ENCODE data around the gene CACNB4. TPM values are rescaled to one million over a fixed set of nuclear protein-coding genes. Genes with fewer than 3 reads are reported as not detected.
"Not testable (repeated sequence)": the region's sequence is repeated elsewhere in the genome, so short reads cannot be mapped to it uniquely, and the experiment has no call there.

CACNB4 gene
- total RNA-seq, 1 experiment from 2014 or later: 0.79 TPM

DNA sequence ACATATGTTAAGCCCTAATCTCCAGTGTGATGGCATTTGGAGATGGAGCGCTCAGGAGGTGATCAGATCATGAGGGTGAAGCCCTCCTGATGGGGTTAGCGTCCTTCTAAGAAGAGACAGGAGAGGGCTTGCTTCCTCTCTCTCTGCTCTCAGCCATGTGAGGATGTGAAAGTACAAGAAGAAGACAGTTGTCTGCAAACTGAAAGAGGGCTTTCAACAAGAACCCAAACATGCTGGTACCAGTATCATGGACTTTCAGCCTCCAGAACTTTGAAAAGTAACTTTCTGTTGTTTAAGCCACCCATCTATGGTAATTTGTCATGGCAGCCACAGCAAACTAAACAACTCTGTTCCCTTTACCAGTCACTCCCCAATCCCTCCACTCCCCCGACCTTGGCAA, 47.4 kb downstream of the CACNB4 start:
- DNase-seq (ENCODE audit: low spot score): no peak

DNA sequence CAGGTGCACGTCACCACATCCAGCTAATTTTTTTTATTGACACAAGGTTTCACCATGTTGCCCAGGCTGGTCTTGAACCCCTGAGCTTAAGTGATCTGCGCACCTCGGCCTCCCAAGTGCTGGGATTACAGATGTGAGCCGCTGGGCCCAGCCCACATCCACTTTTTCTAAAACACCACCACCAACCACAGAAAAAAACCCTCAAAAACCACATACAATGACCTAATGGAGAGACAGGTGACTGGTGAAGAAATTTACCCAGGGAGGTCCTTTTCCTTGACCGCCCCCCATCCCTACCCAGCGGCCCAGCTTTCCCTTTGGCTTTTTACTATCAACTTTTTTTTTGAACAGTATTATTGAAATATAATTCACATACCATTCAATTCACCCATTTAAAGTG, 47.9 kb downstream of the CACNB4 start:
- no peak for DNase-seq (ENCODE audit: low spot score)

DNA sequence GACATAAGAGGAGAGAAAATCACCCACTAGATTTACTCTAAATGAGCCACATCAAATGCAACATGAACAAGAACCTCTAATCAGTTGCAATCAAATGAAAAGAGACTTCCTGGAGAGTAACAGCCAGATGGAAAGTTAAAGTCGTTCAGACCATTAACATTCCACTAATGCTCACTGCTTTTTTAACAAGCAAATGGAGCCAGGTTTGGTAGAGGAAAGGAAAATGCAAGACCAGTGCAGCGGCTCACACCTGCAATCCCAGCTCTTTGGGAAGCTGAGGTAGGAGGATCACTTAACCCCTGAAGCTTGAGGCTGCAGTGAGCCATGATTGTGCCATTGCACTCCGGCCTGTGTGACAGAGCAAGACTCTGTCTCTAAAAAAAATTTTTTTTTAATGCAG, 48.5 kb downstream of the CACNB4 start:
- no peak for DNase-seq (ENCODE audit: low spot score)

DNA sequence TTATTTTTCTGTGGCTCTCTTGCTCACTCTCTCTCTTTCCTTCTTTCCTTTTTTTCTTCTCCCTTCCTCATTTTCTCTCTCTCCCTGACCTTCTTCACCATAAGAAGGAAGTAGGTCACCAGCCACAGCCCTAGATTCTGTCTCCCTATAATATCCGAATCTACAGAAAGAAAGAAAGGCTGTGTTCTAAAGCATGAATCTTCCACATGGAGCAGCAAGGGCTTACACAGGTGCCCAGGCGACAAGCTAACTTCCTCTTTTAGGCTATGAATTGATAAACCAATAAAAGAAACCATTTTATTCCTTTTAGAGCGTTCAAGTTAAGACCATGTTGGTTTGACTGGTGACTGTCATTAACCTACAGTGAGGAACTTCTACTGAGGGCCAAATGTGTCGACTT, 49.3 kb downstream of the CACNB4 start:
- DNase-seq (ENCODE audit: low spot score): no peak

DNA sequence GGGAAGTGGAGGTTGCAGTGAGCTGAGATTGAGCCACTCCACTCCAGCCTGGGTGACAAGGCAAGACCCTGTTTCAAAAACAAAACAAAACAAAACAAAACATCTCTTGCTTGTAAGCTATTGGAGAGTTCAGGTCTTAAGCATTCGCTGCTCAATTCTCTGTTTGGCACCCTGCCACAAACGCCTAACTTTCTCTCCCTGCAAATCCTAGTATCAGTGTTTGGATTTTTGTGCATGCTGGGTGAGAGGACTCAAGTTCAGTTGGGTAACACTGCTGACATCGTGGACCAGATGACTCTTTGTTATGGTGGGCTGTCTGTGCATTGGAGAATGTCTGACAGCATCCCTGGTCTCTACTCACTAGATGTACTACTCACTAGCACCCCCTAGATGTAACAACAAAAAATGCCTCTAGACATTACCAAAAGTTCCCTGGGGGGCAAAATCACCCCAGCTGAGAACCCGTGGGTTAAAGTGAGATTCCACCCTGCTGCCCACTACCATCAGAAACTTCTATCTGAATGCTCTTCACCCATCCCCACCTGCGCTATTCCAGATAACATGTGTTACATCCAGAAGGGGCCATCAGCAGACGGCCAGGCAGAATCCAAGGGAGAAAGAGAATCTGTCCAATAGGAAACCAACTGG, 50.9 kb downstream of the CACNB4 start:
- DNase-seq (ENCODE audit: low spot score): peak; percentile 19

DNA sequence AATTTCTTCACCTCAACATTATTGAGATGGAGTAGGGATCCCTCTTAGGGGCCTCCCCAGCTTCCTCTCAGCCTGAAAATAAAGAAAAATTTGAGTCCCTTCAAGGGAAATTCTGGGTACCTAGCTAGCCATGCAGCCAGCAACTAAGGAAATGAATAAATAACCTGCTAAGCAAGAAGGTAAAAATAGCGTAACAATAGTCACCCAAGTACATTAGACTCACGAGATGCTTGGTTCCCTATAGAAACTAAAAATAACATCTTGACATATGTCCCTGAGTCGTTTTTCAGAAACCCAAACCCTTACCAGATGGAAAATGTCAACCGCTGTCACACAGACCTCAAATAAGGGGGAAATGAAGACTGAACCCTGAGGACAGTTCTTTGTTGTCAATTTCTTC, 51.9 kb downstream of the CACNB4 start:
- DNase-seq (ENCODE audit: low spot score): no peak

DNA sequence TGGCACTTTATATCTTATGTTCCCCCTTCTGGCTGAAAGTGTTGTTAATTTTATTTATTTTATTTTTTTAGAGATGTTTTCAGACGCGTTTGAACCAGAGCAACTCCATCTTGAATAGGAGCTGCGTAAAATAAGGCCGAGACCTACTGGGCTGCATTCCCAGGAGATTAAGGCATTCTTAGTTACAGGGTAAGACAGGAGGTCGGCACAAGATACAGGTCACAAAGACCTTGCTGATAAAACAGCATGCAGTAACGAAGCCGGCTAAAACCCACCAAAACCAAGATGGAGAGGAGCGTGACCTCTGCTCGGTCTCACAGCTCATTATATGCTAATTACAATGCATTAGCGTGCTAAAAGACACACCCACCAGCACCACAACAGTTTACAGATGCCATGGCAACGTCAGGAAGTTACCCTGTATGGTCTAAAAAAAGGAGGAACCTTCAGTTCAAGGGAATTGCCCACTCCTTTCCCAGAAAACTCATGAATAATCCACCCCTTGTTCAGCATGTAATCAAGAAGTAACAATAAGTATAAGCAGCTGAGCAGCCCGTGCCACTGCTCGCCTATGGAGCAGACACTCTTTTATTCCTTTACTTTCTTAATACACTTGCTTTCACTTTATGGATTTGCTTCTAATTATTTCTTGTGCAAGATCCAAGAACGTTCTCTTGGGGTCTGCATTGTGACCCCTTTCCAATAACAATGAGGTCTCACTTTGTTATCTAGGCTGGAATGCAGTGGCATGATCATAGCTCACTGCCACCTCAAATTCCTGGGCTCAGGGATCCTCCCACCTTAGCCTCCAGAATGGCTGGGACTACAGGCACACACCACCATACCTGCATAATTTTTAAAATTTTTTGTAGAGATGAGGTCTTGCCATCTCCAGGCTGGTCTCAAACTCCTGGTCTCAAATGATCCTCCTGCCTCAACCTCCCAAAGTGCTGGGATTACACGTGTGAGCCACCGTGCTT, 55.9 kb downstream of the CACNB4 start:
- no peak for DNase-seq (ENCODE audit: low spot score)

DNA sequence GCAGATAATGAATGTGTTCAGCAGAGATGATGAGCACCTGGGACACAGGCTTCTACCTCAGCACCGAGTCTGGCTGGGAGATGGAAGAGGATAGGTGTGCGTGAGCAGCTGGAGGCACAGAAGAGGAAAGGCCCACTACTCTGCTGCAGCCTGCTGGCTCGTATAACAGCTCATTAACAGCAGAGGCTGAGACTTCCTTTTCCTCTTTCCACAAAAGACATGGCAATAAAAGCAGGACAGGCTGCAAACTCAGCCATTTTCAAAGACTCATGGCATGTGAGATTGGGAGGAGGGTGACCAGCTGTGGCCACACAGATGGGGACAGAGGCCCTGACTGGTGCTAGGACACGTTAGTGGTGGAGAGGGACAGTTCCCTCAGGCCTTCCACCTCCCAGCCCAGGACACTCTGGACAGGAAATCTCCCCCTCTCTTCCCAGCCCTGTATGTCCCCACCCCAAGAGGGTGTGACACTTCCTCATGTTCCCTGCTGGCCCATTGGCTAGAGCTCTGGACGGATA, 60.3 kb downstream of the CACNB4 start:
- no peak for DNase-seq (ENCODE audit: low spot score)

DNA sequence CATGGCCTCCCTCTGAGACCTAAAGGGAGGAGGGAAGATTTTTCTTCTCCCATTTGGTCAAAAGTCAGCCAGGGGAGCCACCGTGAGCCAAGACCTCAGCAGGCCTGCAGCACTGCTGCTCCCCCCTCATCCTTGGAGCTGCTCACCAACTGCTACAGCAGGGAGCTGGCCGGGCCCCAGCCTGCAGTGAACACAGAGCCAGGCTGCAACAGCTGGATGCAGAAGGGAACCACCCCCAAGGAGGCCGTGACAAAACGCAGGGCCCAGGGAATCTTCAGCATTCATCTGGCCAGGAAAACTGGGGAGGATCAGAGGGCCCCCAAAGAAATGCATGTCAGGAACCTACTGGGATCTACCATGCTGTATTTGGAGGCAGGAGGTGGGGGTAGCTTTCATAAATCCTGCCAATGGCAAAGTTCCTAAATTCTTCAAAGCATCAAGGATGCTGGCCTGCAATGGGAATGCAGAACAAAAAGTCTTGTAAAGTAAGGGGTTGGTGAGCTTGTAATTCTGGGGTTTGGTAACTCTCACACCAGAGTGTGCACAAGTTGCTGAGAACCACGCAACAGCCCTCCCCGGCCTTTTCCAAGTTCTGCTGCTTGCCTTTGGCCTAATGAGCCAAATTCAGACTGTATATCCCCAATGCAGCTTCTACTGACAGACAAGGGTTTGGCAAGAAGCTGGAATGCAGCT, 61.0 kb downstream of the CACNB4 start:
- no peak for DNase-seq (ENCODE audit: low spot score)

DNA sequence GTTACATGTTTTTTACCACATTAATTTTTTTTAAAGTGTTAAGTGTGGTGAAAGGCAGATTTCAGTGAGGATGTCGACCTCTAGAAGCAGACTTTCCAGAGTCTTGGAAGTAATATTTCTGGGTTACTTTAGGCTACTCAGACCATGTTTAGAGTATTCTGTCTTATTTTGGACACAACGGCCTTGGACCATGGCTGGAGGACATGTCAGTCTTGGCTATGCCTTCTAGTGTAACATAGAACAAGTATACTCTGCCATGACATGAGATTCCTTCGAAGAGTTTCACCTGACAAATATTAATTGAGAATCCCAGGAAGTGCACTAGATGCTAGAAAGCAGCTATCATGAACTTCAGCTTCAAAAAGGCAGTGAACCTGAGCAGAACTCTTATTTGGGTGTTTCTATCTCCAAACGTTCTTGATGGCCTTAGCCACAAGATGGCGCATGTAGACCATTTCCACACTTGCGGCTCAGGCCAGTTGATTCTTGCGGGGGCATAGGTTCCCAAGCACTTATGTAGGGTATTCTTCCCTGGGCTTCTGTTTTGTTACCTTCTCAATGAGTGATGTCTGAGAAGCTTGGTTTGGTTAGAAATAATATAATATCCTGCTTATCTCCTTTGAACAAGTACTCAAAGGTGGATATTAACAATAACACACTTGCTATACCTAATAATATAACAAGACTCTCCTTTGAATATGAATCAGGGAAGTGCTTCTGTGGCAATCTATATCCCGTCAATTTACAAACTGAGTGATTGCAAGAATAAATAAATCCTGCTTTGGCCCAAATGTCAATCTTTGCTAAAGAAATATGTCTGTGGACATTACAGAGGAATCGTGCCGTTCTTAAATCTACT, 62.0 kb downstream of the CACNB4 start:
- DNase-seq (ENCODE audit: low spot score): peak; percentile 56

DNA sequence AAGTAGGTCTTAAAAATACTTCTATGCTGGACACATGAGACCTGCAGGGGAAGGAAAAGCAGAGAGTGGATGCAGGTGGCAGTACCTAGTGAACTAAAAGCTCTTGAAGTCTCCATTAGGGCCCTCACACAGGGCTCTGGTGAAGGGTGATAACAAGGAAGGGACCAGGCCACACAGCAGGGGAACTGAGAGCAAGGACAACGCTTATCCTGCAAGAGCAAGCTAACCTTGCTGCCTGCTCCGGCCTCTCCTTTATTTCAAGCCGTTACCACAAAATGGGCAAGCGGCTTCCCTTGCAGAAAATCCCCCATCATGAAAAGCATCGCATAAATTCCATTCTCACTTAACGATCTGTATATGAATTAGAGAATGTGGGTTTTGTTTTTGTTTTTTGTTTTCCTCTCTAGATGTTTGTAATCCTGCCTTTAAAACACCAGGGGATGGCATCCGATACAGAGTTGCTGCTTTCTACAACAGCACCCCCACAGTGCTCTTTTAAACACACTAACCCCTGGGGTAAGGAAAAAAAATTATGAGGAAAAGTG, 64.5 kb downstream of the CACNB4 start:
- no peak for DNase-seq (ENCODE audit: low spot score)

DNA sequence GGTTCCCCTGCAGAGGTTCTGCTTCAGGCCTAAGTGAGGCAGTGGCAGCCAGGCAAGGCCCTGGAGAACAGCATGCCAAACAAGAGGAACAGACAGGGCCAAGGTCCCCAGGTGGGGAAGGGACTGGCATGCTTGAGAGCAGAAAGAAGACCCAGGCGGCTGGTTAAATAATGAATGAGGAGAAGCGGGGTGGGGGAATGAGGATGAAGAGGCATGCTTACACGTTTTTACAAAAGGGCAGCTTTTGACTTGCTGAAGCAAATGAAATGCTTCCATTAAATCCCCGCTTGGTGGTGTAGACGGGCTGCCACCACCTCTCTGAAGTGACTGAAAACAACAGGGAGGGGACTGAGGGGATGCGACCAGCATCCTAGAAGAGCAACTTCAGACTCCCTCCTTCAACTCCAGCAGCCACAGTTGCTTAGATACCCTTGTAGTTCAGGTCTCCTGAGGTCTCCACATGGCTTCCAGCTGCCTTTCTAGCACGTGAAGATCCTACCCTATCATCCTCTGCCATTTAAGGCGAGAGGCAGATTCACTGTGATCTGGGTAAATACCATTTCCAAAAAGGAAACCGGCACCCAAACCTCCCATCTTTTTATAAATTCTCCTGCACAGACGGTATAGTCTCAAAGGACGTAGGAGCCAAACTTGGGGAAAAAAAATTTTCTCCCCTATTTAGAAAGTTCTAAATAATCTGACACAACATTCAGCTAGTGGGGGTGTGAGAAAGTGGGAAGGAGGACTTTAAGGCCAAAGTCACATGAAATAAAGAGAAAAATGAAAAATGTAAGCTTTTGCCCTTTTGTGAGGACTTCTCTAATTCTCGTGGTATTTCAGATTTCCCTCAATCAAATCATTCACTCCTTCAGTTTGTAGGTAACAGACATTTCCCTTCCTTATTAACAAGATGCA, 65.6 kb downstream of the CACNB4 start:
- DNase-seq (ENCODE audit: low spot score): no peak

DNA sequence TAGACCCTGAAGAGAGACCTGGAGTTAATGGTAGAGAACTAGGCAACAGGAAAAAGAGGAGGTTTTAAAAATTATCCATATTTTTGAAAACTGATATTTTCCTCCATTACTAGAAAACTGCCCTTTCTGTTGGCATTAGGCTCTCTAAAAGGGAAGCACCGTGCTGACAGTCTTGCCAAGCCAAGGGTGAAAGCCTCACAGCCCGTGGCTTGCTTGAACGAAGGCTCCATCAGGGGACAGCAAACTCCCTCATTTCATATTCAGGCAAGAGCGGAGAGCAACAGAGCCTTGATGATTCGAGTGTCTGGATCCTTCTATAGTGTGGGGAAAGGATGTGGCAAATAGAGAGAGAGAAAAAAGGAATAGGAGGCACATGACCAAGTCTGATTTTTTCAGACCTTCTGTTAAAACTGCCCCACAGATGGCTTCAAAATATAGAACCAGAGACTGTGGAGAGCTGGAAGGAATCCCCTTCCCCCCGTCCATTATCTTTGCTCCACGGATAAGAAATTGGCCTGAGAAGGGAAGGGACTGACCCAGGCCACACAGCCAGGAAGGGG, 67.0 kb downstream of the CACNB4 start:
- DNase-seq (ENCODE audit: low spot score): no peak

DNA sequence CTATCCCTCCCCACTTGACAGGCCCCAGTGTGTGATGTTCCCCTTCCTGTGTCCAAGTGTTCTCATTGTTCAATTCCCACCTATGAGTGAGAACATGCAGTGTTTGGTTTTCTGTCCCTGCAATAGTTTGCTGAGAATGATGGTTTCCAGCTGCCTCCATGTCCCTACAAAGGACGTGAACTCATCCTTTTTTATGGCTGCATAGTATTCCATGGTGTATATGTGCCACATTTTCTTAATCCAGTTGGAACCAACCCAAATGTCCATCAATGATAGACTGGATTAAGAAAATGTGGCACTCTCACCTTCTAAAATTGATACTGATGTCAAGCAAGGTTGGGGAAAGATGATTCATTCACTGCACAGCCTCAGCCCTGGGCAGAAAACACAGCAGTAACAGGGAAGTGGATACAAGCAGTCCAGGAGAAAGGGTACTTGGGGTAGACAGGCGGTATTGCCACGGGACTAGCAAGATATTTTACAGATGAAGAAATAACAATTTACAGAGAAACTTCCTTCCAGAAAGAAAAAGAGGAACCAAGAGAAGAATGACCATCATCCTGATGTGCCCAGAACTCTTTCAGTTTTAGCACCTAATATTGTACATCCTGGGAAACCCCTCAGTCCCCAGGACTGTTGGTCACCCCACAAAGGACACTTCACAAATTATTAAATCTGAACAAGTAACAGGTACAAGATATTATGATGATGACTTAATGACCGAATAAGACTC, 68.1 kb downstream of the CACNB4 start:
- not testable (repeated sequence) for DNase-seq (ENCODE audit: low spot score)

DNA sequence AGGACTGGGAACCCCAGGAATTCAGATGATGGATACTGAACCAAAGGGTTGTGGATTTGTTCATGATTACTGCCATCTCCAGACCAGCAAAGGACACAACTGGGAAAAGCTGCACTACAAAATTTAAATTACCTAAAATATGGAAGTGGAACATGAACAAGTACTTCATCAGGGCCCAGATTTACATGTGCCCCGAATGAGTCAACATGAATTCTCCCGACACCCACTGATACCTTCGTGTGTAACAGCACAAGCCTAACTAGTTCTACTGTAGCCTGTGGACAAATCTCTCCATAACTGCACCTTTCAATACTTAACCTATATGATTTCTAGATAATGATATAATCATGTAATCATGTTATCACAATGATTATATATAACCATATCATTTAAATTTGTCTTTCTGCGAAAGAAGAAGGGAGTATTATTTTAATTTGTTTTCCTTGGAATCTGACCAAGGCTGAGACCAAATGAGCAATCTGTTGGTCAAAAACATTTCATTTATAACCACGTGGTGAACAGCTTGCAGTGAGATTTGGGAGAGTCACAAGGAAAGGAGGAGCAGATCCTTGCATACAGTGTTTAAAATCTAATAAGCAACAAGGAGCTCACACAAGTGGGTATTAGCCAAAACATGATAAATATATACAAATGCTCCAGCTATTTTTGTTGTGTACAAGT, 70.5 kb downstream of the CACNB4 start:
- no peak for DNase-seq (ENCODE audit: low spot score)

DNA sequence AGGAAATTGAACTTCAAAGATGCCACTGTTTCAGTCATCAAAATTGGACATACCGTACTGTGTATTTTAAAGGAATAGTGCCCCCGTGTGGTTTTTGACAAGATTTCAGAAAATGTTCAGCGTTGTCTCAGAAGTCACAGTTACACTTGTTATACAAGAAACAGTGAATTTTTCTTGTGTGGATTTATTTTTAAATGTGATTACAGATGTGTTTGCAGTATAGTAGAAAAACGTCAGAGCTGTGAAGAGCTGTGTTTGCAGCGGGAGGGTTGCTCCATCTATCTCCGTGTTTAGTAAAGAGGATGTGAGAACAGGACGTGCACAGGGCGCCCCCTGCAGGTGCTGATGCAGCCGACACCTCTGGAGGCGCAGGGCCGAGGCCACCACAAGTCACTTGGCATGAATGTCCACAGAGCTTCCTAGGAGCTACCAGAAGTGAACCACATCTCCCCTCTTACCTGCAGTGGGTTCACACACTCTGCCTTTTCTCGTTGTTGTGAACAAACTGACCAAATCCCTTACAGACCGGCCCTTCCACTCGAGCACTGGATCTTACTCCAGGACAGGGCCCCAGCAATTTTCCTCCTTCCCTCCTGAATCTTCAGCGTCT, 73.1 kb downstream of the CACNB4 start:
- peak; percentile 75 for DNase-seq (ENCODE audit: low spot score)

DNA sequence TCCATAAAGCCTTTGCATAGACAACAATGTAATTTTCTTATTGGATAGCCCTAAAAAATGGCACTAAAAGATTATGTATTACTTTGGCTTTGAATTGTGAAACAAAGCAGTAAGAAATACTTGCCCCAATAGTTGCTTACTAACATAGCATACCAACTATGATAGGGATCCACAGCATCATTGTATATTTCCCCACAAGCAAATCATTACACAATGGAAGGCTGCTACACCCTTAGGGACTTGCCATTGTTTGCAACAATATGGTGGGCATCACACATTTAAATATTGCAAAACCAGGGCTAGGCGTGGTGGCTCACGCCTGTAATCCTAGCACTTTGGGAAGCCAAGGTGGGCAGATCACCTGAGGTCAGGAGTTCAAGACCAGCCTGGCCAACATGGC, 74.4 kb downstream of the CACNB4 start:
- DNase-seq (ENCODE audit: low spot score): no peak

DNA sequence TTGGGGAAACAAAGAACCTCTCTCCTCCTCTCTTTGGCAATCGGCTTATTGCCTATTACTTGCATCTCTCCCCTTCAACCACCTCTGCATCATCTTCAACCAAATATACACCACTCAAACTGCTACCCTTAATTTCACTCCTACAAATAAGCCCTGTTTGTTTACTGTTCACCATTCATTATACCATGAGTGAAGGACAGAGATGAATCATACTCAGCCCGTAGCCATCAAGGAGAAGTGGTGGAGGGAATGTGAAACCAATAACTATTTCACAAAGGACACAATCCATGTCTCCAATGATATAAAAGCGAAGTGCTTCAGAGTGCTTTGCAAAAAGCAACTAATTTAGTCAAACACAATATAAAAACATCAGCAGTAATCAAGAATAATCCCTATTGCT, 76.8 kb downstream of the CACNB4 start:
- DNase-seq (ENCODE audit: low spot score): no peak

Data from H4 (cell line).